SHP77 (cell line): ENCODE measurements around the gene C5orf47.

Source experiments
- DNase-seq, 2 experiments: peaks; one replicate each; lab custom pipeline; 2025; lab: John Stamatoyannopoulos, UW

The C5orf47 gene

DNA sequence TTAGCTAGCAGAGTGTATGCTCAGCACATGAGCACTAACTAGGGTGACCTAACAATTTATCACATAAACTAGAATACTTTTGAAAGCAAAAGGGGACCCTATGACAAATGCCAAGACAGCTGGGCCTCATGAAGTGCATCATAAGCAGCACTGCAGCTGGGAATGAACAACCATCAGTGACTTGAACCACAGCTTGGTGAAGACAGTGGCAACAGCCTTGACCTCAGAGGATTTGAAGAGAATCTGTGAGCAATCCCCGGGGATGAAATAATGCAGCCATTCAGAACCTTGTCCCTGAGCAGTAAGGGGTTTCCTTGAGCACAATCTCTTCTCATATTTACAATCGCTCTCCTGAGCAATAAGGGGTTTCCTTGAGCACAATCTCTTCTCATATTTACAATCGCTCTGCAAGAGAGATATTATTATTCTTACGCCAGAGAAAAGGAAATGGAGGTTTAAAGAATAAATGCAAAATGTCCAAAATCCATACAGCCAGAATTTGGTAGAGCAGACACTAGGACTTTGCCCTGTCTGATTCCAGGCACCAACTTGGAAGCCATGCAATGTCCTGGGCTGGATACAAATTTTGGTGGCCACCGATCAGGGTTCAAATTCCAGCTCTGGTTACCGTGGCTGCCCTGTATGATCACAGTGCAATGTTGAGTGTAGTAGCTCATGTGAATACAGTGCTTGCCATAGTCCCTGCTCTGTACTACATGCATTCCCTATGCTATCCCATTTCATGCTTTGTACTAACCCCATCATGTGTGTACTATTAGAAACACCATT, 55.7 kb downstream of the C5orf47 start:
- no peak for DNase-seq

- DNase-seq: peak; percentile 88 to 89
These were observed 56.6 kb downstream of the C5orf47 start, which contains the start of gene NSG2 for GRCh38 chr5:174045470-174046025. Gene NSG2, plus strand, starts transcription at chr5:174045706. Its CDS starts 1,050 bp downstream, at chr5:174046756.

- DNase-seq: no peak
These were observed 57.6 kb downstream of the C5orf47 start for GRCh38 chr5:174046558-174046957.

DNA sequence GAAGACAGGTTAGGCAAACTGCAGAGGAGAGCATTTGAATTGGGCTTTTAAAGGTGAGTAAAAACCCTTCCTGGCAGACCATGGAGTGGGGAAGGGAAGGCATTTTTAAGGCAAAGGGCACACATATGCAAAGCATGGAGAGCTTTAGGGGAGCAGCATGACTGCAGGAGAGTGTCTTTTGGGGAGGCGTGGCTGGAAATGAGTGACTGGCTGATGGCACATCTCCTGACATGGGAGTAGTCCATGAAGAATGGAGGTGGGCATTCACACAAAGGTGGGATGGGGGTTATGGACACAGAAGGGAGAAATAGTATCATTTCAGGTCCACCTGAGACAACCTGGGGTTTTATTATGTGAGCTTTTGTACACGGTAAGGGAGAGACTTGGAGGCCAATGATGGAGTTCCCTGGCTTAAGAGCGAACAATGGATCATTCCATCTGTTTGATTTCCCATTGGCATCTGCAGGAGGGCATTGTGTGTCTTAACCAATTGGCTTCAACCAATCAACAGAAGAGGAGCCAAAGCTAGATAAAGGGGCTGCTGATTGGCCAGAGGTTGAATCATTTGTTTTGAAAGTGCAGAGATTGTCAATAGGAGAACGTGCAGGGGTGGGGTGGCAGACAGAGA, 58.6 kb downstream of the C5orf47 start:
- DNase-seq: no peak

DNA sequence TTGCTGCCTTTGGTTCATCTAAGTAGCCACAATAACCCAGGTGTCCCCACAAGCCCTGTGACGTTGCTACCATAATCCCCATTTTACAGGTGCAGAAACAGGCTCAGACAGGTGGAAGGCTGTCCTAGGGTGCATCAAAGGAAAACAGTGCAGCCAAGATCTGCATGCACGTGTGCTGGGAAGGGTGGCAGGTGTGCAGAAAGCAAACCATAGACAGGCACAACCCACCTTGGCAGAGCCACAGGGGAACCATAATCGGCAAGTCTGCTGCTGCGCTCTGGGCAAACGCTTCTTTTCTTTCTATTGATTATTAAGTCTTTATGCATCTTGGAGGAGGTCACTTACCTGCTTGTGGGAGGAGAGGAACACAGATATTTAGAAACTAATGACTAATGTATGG, 63.7 kb downstream of the C5orf47 start:
- no peak for DNase-seq

DNA sequence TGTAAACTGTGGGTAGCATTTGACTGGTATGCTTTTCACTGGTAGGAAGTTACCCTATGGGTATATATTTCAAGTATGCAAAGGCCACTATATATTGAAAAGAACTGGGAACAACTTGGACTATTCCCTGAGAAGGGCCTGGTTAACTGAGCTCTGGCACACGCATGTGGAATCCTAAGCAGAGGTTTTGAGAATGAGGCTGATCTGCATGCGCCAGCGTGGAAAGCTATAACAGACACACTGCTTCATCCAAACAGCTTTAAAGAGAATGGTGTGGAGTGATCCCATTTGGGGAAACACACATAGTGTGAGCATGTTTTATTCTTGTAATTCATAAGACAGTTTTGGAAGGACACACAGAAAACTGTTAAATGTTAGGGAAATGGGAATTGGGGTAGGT, 64.9 kb downstream of the C5orf47 start:
- DNase-seq: no peak
